HG02970 (cell line): ENCODE measurements around the gene HTR2A.

Experiments used
- ATAC-seq: cut with Tn5 transposase; IDR thresholded peaks from one replicate; pipeline ENCODE4 v1.9.1; 2021; ENCODE audit warnings: mild to moderate bottlenecking, moderate library complexity, moderate number of reproducible peaks; ENCODE audit not compliant: unreplicated experiment, low FRiP score

The HTR2A gene

GRCh38 chr13:46874006-46874405, 22.8 kb downstream of the HTR2A start:
- no peak for ATAC-seq

- ATAC-seq: no peak
Observed at GRCh38 chr13:46871557-46871956, 25.3 kb downstream of the HTR2A start.

GRCh38 chr13:46868091-46868490, 28.8 kb downstream of the HTR2A start:
- ATAC-seq: no peak

GRCh38 chr13:46866150-46866549, 30.7 kb downstream of the HTR2A start:
- ATAC-seq: no peak

- ATAC-seq: no peak
Observed at GRCh38 chr13:46864941-46865340, 31.9 kb downstream of the HTR2A start.

- no peak for ATAC-seq
Observed at GRCh38 chr13:46861959-46862358, 34.9 kb downstream of the HTR2A start.

GRCh38 chr13:46860722-46861121, 36.1 kb downstream of the HTR2A start:
- ATAC-seq: no peak

GRCh38 chr13:46858776-46859175, 38.1 kb downstream of the HTR2A start:
- ATAC-seq: no peak

GRCh38 chr13:46858163-46858562, 38.7 kb downstream of the HTR2A start:
- no peak for ATAC-seq

GRCh38 chr13:46855664-46856063, 41.2 kb downstream of the HTR2A start:
- no peak for ATAC-seq

GRCh38 chr13:46855166-46855565, 41.7 kb downstream of the HTR2A start:
- no peak for ATAC-seq

- ATAC-seq: no peak
Observed at GRCh38 chr13:46852168-46852567, 44.7 kb downstream of the HTR2A start.

GRCh38 chr13:46850214-46850613, 46.6 kb downstream of the HTR2A start:
- no peak for ATAC-seq

- ATAC-seq: no peak
Observed at GRCh38 chr13:46846726-46847125, 50.1 kb downstream of the HTR2A start.

- no peak for ATAC-seq
Observed at GRCh38 chr13:46845146-46845545, 51.7 kb downstream of the HTR2A start.

GRCh38 chr13:46844431-46844830, 52.4 kb downstream of the HTR2A start:
- no peak for ATAC-seq

- no peak for ATAC-seq
Observed at GRCh38 chr13:46839399-46839798, 57.5 kb downstream of the HTR2A start.

- ATAC-seq: no peak
Observed at GRCh38 chr13:46834657-46835056, 62.2 kb downstream of the HTR2A start.

- no peak for ATAC-seq
Observed at GRCh38 chr13:46831588-46832194, 65.2 kb downstream of the HTR2A start.

GRCh38 chr13:46830405-46831005, 66.3 kb downstream of the HTR2A start:
- no peak for ATAC-seq

GRCh38 chr13:46822551-46822950, 74.3 kb downstream of the HTR2A start:
- no peak for ATAC-seq

- ATAC-seq: no peak
Observed at GRCh38 chr13:46817838-46818476, 78.9 kb downstream of the HTR2A start.
